Dermis microvascular lymphatic vessel endothelial cell (primary cell): ENCODE measurements around the gene CLSTN2. TPM values are rescaled to one million over a fixed set of nuclear protein-coding genes. Genes with fewer than 3 reads are reported as not detected.

Experiments
- DNase-seq, 2 donors: peaks; one replicate each; pipeline versions ENCODE4 v3.0.0 to v3.0.0-alpha.2; 2010; ENCODE audit warnings: low read depth in 2 of 2
- total RNA-seq: library from RNA; depleted of rRNA; stranded (reverse); fragments of >200 nt; gene quantifications from 2 replicates; pipeline ENCODE4 v1.2.1, GENCODE V29; 2014

The CLSTN2 gene
- total RNA-seq, 1 donor from 2014 or later: under 0.01 TPM

DNA sequence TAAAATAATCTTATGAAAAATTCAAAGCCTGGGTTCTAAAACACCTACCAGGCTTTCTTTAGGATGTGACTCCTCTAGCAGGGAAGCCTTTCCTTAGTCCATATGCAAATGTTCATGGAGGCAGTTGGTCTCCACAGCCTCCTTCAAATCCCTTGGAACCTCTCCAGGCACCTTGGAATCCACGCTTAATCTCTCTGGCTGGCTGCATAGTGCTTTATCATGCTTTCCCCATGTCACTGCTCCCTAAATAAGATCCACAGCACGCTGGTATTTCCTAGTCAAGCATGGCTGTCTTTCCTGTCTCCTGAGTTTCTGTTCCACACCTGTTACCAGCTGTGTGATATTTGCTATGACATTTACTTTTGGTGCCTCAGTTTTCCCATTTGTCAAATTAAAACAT lies 71.3 kb downstream of the CLSTN2 start:
- no peak for DNase-seq

DNA sequence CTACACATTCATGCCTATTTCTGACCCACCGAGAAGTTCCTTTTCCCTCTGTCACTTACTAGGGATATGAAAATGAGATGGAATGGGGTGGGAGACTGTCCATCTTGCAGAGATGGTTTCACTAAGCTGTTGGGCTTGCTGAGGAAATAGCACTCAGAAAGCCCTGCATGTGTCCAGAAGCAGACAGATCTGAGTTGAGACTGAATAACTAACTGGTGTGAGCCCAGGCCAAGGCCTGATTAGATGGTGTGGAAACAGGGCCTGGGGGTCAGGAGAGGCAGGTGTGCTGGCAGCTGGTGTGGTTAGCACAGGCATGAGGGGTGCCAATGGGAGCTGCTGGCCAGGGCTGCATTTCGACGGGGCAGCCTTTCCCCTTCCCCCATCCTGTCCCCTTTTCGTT lies 72.1 kb downstream of the CLSTN2 start:
- DNase-seq: no peak

DNA sequence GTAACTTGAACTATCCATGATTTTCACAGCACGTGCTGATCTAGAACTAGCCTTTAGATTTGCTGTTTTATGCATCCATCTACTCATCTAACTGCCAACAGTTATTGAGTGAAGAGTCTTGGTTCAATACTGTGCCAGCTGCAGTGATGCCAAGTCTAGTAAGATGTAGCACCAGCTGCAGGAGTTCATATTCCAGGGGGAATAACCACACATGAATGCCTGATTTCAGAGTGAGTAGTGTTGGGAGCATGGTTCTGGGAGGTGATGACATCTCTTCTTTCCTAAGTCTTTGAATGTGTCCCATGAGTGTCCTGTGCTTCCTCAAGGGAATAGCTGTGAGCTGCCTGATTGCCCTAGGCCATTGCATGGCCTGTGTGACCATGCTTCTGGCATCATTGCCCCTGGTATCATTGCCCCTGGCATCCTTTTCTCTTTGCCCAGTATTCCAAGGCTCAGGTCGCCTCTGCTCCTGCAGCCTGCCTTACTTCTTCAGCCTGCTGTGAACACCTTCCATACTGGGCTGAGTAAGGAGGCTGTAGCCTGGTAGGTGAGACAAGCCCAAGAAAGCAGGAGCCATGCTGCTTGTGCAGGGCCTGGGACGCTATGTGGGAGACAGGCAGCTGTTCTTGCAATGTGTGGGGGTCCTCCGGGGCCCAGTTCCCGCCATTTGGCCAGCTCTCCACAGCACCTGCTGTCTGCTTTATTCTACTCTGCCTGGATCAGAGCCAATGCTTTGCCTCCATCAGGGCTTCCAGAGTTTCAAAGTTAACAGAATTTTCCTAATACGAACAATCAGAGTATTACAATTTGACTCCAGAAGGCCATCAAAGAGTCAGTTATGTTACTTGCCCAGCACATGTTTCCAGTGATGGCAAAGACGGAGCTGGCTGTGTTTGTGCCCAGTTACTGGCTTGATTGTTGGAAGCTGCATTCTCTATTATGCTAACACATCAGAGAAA lies 73.2 kb downstream of the CLSTN2 start:
- DNase-seq: no peak

DNA sequence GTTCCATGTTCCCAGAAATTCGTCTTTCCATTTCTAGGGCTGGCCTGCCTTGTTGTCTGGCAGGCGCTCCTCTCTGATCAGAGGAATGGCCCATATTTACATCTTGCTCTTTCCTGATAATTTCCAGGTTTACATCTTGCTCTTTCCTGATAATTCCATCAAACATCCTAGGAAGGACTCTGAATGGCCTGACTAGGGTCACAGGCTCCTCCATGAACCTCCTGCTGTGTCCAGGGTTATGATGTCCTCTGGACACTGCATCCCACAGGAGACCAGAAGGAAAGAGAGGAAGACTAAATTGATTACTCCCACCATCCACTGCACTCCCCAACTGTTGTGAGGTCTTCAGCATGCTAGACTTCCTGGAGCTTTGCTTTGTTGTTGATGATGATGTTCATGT lies 75.4 kb downstream of the CLSTN2 start:
- DNase-seq: no peak

DNA sequence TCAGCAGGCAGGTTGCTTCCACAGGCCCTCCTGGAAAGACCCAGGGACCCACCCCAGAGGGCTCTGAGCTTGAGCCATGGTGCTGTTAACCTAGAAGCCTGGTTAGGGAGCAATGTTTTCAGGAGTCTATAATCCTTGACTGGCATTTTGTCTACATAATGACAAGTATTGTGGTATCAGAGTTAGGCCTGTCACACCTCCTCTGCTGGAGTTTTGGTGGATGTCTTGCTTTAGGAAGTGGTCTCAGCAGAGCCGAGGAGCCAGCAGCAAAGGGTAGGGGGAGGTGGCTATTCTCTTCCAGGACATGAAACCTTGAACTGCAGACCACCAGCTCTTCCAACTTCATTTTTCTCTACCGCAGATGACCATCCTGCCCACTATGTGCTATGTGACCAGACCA lies 76.1 kb downstream of the CLSTN2 start:
- DNase-seq: no peak

DNA sequence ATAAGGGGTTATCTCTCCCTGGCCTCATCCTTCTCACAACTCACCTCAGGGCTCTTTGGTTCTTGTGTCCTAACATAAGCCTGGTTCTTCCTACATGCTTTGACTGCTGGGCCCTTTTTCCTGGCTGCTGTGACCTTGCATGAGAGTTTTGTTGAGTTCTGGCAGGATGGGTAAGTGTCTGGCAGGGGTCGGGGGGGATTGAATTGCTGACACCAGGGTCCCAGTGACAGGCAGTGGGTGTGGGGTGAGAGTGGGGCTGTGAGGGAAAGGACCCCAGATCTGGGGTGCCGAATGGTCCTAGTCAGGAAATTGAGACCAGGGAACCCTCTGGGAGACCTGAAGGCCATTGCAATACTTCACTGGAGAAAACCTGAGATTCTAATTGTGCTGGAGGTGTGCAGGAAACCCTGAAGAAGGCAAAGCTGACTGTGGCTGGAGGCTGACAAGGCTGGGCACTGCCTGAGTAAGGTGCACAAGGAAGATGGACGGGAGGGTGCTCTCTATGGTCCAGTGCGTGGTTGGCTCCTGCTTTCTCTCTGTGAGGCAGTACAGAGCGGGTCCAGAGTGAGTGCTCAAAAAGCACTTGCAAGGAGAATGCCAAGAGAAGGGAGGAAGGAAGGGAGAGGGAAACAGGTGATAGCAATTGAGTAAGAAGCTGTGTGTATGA lies 76.8 kb downstream of the CLSTN2 start:
- no peak for DNase-seq

DNA sequence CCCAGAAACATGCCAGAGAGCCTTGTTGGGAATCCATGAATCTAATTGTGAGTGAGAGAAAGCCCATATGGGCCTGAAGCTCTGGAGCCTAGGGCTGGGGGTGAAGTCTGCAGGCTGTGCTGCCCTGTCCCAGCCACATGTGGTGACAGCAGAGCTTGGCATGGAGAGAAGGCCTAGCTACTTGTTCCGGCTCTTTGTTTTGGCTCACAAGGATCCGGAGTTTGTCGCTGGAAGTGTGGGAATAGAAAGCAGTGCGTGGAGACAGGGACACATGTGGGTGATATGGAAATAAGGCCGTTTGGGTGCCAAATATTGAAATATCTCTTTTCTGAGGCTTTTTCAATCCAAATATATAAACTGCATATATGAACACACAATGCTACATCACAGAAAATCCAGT lies 78.2 kb downstream of the CLSTN2 start:
- DNase-seq: no peak

DNA sequence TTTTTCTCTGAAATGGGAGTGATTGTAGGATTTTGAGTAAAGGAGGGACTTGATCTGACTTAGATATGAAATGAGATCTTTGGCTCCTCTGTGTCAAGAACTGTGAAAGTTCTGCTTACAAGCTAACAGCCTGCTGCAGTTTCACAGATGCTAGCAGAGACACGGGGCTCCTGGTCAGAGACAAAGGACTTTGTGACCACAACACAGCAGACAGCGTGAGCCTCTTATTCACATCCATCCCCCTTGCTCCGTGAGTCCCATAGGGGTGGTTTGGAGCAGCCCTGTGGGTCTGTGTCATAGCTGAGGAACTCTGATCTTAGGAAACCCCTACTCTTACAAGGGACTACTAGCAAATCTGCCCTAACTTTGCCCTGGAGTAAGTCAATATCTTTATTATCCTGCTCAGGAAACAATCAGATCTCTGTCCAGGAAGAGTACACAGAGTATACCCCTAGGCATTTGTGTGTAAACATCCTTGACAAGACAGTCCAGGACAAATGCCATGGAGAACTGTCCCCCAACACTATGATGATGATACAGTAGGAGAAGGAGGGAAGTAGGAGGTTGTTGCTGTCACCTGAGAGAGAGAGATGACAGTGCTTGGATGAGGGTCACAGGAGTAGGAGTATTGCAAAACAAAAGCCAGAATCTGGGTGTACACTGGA lies 80.0 kb downstream of the CLSTN2 start:
- no peak for DNase-seq

DNA sequence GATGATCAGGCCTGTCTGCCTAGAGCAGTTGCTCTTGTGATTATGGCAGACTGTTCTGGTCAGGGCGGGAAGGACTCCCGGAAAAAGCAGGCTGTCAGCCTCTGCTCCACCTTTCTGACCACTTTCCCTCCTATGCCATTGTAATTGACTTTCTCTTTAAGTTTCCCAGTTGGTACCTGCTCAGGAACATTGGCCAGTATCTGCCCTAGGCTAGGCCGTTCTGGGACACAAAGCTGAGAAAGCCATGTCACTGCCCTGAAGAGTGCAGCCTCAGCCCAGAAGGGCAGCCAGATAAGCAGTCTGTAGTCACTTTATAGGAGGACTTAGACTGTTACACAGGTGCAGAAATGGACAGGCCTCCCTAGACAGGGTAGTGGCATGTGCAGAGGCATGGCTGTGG lies 80.8 kb downstream of the CLSTN2 start:
- no peak for DNase-seq

DNA sequence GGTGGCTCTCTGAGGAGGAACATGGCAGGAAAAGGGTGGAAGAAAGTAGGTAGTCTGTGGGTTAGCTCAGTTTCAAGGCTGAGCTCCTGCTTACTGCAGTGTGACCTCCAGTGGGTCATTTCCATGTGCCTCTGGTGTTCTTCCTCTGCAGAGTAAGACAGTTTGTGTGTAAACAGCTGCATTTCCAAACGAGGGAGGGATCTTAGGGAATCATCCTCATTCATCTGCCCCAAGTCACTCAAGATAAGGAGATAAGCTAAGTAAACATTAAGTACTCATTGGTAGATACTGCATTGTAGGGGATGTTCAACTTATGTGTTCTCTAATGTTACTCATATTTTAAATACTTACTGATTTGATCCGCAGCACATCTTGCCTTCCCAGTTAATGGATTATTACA lies 83.6 kb downstream of the CLSTN2 start:
- no peak for DNase-seq

DNA sequence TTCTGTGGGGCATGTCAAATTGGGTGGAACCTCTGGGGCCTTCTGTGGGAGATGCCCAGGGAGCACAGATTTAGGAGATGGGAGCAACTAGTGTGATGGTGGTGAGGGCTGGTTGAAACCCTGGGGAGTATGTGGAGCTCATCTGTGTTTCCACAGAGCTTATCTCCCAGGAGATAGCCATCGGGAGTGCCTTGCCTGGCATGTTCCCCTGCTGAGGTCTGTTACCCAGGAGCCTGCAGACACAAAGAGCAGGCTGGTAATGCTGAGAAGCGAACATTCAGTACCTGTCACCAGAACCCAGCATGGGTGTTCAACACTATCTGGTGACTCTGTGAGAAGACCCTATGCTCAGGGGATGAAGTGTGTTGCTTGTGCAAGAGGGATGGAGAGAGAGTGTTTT lies 85.0 kb downstream of the CLSTN2 start:
- no peak for DNase-seq

DNA sequence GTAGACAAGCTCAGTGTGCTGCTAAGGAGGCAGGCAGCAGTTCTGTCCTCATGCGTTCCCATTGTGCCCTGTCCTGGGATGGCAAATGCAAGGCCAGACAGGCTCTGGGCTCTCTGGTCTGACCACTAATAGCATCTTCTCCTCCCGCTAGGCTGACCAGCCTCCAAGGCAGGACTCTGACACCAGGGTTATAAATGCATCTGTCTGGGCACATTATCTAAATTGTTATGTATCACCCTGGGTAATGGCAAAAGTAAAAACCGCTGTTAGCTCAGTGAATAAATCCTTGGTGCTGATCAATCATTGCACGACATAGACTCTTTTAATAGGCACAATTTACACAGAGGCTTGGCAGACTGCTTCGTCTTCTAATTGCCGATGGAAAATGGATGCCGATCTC lies 85.6 kb downstream of the CLSTN2 start:
- no peak for DNase-seq

DNA sequence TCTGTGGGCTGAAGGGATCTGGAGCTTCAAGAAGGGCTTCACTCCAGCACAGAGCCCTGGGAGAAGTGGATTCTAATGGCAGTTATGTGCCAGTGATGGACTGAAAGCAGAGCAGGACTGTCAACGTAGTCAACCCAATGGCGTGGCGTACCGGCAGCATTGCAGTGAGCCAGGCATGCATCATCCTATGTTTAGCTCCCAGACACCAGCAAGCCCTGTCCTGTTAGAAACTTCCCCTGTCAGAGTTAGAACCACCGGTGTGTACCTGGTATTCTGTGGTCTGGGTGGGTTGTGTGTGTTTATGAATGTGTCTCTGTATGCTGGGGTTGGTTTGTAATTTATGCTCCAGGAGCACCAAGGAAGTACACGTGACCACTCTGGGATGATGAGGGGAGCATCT lies 86.3 kb downstream of the CLSTN2 start:
- no peak for DNase-seq

DNA sequence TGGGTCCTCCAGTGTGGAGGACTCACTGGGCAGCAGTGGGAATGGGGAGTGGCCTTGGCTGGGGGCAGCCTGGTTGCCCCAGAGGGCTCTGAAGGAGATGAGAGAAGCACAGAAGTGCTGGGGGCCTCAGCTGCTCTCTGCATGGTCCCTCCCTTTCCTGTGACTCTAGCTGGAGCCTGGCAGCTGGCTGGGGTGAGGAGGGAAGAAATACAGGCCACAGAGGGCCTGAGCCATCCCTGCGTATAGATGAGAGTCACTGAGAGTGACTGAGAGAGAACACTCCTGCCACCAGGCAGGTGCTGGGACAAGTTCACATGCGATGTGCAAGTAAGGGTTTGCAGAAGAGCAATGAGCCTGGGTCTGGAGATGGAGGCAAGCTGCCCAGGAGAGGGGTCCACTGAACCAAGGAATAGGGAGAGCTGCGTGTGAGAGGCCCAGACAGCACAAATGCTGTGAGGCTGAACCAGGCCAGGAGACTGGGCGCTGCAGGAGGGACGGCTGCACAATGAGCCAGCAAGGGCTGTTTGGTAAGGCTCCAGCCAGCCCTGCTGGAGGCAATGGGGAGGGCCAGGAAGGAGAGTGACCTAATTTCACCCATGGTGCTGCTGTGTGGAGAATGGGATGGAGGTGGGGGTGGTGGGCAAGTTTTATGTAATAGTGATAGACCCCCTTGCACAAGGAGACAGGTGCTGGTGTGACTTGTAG lies 87.2 kb downstream of the CLSTN2 start:
- DNase-seq: no peak

DNA sequence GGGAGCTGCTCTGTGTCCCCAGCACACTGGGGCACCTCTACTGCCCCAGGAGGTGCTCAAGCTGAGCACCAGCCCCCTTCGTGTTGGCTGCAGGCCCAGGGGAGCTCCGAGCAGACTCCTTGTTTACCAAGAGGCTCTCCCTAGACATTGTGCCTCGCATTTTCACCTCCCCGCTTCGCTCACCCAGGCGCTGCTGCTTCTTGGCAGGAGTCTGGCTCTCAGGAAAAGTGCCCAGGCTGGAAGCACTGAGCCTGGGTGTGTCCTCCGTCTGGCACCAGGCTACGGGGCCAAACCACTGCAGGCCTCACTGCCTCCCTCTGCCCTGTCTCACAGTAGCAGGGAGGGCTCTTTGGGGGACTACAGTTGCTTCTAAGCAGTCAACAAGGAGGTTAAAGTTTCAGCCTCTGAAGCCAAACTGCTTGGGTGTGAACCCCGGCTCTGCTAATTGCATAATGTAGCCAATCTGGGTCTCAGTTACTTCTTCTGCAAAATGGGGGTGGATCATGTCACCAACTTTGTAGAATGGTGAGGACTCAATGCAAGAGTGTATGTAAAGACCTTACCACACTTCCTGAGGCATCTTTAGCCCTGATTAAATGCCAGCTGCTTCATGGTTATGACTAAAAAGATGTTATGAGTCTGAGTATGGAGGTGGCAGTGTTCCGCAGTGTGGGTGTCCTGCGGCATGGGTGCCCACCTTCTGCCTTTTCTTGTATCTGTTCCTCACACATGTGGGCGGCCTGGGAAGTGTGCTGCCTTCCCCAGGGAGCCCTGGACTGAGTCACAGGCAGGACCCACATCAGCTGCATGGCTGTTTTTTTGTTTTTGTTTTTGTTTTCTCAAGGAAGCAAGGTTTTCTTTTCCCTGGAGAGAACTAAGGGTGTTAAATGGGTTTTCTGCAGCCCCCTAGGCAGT lies 88.9 kb downstream of the CLSTN2 start:
- DNase-seq: no peak

DNA sequence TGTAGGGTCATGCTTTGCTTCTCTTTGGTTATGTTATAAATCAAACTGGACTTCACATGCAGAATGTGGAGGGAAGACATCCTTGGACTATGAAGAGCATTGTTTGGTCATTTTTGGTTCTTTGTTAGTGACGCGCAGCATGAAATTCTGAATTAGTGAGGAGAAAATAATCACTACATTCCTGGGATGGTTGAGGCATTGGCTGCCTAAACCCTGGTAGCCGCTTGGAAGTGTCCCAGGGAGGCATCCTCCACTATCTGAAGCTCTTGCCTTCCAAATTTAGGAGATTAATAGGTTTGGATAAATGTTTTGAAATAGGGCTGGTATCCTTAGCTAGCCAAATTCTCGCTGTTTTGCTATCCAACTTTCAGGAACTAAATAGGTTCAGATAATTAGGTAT lies 96.2 kb downstream of the CLSTN2 start:
- DNase-seq: no peak

DNA sequence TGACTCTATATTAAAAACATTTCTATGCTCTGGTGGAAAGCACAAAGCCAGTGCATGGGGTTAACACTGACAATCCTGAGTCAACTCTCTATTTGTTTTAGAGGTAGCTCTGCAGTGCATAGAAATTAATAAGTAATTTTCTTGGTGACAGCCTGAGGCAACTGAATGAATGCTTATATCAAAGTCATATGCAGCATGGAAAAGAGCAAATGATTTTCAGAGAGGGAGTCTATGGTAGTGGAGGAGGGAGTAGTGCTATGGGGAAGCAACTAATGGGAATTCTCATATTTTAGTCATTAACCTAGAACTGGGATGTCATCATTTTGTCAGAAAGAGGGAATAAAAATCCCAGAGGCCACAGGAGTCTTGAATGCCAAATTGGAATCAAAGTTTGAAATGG lies 99.1 kb downstream of the CLSTN2 start:
- DNase-seq: no peak

DNA sequence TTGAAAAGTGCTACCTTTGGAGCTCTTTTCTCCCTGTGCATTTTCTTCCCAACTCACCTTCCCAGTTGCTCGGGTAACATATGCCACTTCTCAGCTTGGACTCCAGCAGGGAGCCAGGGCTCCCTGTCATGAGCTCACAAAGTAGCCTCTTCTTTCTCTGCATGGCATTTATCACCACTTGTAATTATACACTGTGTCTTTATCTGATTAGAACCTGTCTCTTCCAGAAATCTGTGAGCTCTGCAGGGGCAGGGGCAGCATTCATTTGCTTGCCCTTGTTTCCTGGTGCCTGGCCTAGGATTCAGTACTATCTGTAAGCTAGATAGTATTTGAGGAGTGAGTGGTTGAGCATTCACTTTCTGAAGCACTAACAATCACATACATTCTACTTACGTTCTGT lies 100.9 kb downstream of the CLSTN2 start:
- no peak for DNase-seq

DNA sequence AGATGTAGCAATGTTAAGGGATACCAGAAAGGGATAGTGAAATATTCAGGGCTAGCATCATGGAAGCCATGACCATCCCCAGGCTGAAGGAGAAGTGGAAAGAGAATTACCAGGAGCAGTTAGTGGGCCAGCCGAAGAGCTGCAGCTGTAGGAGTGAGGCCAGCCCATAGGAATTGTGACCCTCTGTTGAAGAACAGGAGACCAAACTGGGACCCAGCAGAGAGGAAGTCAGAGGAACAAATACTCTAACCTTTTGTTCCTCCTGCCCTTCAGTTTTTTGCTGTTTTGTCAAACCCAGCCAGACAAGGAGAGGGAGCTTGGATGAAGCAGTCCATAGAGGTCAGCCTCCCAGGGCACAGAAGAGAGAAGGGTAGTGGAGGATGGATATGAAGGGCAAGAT lies 115.4 kb downstream of the CLSTN2 start:
- DNase-seq: no peak

DNA sequence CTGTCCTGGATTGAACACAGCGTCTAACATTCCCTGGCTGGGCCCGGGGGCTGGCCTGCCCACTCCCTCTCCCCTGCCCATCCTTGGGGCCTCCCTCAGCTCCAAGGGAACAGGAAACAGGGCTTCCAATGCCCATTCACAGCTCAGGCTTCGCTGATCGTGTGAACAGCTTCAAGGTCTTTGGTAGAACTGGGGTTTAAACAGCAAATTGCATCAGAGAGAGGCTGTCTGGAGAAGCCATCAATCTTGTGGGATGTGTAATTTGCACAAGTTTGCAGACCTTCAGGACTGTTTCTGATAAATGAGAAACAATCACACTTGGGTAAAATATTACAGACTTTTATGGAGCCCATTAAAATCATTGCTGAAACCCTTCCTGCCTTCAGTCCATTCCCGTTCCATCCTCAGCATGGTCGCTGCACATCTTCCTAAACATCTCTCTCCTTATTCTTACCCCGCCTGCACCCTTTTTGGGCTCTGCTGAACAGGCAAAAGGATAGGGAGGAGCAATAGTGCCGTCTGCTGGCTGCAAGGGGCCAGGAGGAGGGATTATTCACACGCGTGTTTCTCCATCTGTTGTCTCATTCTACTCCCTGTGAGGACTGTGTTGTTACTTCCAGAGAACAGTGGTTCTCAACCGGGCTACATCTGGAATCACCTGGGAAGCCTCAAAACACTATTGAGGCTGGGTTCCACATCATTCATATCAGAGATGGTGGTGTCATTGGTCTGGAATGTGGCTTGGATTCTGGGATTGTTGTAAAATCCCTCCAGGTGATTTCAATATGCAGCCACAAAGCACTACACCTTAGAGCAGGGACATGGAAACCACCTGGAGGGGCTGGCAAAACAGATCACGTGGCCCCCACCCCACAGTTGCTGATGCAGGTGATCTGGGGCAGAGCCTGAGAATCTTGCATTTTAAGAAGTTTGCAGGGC lies 116.3 kb downstream of the CLSTN2 start:
- no peak for DNase-seq
